A673 (cell line): ENCODE data around the gene ADGRD1. TPM values are rescaled to one million over a fixed set of nuclear protein-coding genes. Genes with fewer than 3 reads are reported as not detected.

Experiments used
- BruUV-seq: library from RNA; stranded (reverse); fragments of 400-500 nt; replicated peaks from 2 replicates; lab custom pipeline; 2021; lab: Mats Ljungman, UMichigan
- CTCF ChIA-PET: fragments of 300-600 bp; sonication (Branson Sonifier 250); formaldehyde crosslinking; loops from one replicate; lab custom pipeline; 2022; ENCODE audit warnings: antibody characterized with exemption; lab: Charles Lee
- POLR2A ChIA-PET: fragments of 300-600 bp; sonication (Branson Sonifier 250); formaldehyde crosslinking; loops from one replicate; lab custom pipeline; 2022; ENCODE audit warnings: antibody characterized with exemption; ENCODE audit not compliant: low non-redundant PET; lab: Charles Lee
- DNase-seq: peaks from one replicate; pipeline ENCODE4 v3.0.0-alpha.2; 2015; ENCODE audit warnings: low spot score
- H3K27ac ChIP-seq: fragments of 200-600 bp; sonication (generic); 2 replicates; pipeline ENCODE4 v1.5.1; 2016; ENCODE audit warnings: mixed run types, low read depth, mild to moderate bottlenecking, mixed read lengths, antibody characterized with exemption, low read length; ENCODE audit not compliant: poor library complexity, severe bottlenecking
- H3K27me3 ChIP-seq: fragments of 200-600 bp; sonication (generic); replicated peaks from 2 replicates; pipeline ENCODE4 v1.6.1; 2017; ENCODE audit warnings: mixed run types, low read depth, mild to moderate bottlenecking, mixed read lengths, antibody characterized with exemption, low read length; ENCODE audit not compliant: insufficient read depth, poor library complexity
- H3K36me3 ChIP-seq: fragments of 200-600 bp; sonication (generic); 2 replicates; pipeline ENCODE4 v1.6.1; 2016; ENCODE audit warnings: mixed run types, mild to moderate bottlenecking, mixed read lengths, antibody characterized with exemption, low read length; ENCODE audit not compliant: insufficient read depth, poor library complexity, severe bottlenecking
- H3K4me1 ChIP-seq: fragments of 200-600 bp; sonication (generic); 2 replicates; pipeline ENCODE4 v1.6.1; 2017; ENCODE audit warnings: mixed run types, mild to moderate bottlenecking, mixed read lengths, antibody characterized with exemption, low read length; ENCODE audit not compliant: insufficient read depth, poor library complexity, severe bottlenecking
- H3K4me3 ChIP-seq: fragments of 200-600 bp; sonication (generic); 2 replicates; pipeline ENCODE4 v1.5.1; 2016; ENCODE audit warnings: low read depth, mixed run types, mild to moderate bottlenecking, mixed read lengths, low read length; ENCODE audit not compliant: poor library complexity, severe bottlenecking
- H3K9me3 ChIP-seq: fragments of 200-600 bp; sonication (generic); 2 replicates; pipeline ENCODE4 v1.6.1; 2016; ENCODE audit warnings: mixed run types, low read depth, mild to moderate bottlenecking, mixed read lengths, antibody characterized with exemption, low read length; ENCODE audit not compliant: poor library complexity, severe bottlenecking
- EZH2 ChIP-seq: fragments of 200-600 bp; sonication (generic); IDR thresholded peaks from 2 replicates; pipeline ENCODE4 v1.6.1; 2017; ENCODE audit warnings: borderline replicate concordance, low read depth, mild to moderate bottlenecking, mixed read lengths, antibody characterized with exemption, low read length; ENCODE audit not compliant: poor library complexity, severe bottlenecking
- intact Hi-C: fragments of 100-400 bp; cut with micrococcal nuclease; formaldehyde crosslinking; loops from one replicate; pipeline ENCODE4 v1.10.0; 2022; ENCODE audit not compliant: unreplicated experiment
- total RNA-seq: library from RNA; stranded (reverse); gene quantifications from 2 replicates; pipeline ENCODE4 v1.2.3, GENCODE V29; 2021
- TF ChIP-seq, protein P1 (sequence below): fragments of 300-800, 200-600 bp; sonication (generic); conservative IDR thresholded peaks from 2 replicates; pipeline ENCODE4 v1.5.1; 2017; ENCODE audit warnings: low read depth, mild to moderate bottlenecking, antibody characterized with exemption, low read length, moderate library complexity, mixed read lengths

ADGRD1 gene
- total RNA-seq, 1 experiment from 2014 or later: not detected

DNA sequence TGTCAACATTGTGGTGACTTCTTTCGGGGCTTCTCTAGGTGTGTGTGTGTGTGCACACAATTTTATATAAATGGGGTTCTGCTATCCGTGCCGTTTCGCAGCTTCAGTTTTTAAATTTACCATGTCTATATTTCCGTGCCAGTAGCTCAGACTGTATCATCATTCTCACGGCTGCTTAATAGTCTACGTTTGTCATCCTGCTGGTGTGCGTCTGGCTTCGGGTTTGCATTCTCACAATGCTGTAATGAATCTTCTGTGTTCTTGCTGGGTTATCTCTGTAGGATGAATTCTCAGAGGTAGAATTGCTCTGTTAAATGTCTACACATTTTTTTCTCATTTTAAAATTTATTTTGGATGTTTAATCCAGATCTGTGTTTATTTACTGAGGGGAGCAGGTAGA lies 73.6 kb downstream of the ADGRD1 start:
- Histone ChIP-seq H3K27ac (no peak overlapping the region), H3K27me3 (peaks cover 4% of the 10 kb centered on the region), H3K4me3 (no peak overlapping the region), H3K4me1 (no peaks in the 10 kb centered on the region), H3K9me3 (no peaks in the 10 kb centered on the region), H3K36me3 (no peaks in the 10 kb centered on the region)
- POLR2A ChIA-PET: no interaction called here
- CTCF ChIA-PET: no interaction called here
- no TSS peak for BruUV-seq
- DNase-seq: no peak
- intact Hi-C loops: no loop called here
- TF ChIP-seq, protein P1, sequence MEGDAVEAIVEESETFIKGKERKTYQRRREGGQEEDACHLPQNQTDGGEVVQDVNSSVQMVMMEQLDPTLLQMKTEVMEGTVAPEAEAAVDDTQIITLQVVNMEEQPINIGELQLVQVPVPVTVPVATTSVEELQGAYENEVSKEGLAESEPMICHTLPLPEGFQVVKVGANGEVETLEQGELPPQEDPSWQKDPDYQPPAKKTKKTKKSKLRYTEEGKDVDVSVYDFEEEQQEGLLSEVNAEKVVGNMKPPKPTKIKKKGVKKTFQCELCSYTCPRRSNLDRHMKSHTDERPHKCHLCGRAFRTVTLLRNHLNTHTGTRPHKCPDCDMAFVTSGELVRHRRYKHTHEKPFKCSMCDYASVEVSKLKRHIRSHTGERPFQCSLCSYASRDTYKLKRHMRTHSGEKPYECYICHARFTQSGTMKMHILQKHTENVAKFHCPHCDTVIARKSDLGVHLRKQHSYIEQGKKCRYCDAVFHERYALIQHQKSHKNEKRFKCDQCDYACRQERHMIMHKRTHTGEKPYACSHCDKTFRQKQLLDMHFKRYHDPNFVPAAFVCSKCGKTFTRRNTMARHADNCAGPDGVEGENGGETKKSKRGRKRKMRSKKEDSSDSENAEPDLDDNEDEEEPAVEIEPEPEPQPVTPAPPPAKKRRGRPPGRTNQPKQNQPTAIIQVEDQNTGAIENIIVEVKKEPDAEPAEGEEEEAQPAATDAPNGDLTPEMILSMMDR: no peak
- TF ChIP-seq EZH2: no peak

GRCh38 chr12:131027876-131028586 lies 74.3 kb downstream of the ADGRD1 start:
- H3K27me3 ChIP-seq: peaks cover 4% of the 10 kb centered on the region
- no peaks in the 10 kb centered on the region for H3K4me1 ChIP-seq
- no peak overlapping the region for H3K27ac ChIP-seq

DNA sequence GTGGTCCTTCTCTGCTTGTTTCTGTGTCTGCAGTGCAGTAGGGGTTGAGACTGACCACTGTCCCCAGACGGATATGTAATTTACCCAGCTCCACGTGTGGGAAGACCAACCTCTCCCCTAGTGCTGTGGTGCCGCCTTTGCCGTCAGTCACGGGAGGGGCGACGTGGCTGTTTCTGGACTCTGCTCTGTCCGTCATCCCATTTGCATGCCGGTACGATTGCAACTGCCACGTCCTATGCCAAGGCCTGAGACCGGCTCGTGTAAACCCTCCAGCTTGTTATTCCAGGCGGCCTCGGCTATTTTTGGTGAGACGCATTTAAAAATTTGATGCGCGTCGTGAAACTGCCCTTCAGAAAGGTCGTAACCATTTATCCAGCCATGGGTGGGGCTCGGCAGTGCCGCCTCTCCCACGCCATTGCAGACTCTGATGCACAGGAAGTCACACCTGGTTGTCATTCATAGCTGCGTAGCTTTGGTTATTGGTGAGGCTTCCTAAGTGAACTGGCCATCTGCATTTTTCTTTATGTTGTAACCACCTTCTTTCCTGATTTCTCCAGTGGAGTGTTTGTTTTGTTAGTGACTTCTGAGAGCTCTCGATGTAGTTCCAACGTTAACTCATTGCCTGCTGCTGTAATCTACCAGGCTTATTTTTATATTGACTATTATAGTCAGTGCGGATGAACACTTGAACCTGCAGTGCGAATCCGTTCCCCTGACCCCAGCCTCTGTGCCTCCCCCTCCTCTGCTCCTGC lies 75.1 kb downstream of the ADGRD1 start:
- DNase-seq: no peak
- Histone ChIP-seq H3K27me3 (peaks cover 4% of the 10 kb centered on the region), H3K27ac (no peak overlapping the region), H3K9me3 (no peaks in the 10 kb centered on the region), H3K4me1 (no peaks in the 10 kb centered on the region), H3K4me3 (no peak overlapping the region), H3K36me3 (no peaks in the 10 kb centered on the region)
- intact Hi-C loops: no loop called here
- ChIA-PET POLR2A (no interaction called here), CTCF (no interaction called here)
- no TSS peak for BruUV-seq
- TF ChIP-seq EZH2: no peak

More at GRCh38 chr12:131027876-131028586, 74.3 kb downstream of the ADGRD1 start:
- Histone ChIP-seq H3K4me3 (no peak overlapping the region), H3K9me3 (no peaks in the 10 kb centered on the region), H3K36me3 (no peaks in the 10 kb centered on the region)
- CTCF ChIA-PET: no interaction called here
- no TSS peak for BruUV-seq
- POLR2A ChIA-PET: no interaction called here
- no peak for DNase-seq
- intact Hi-C loops: no loop called here
- no peak for TF ChIP-seq EZH2
- TF ChIP-seq, protein P1: no peak
